GM21825 (cell line): Measurements from ENCODE around the gene CHKA.

Source experiments
- ATAC-seq: cut with Tn5 transposase; IDR thresholded peaks from one replicate; pipeline ENCODE4 v1.9.1; 2021; ENCODE audit warnings: mild to moderate bottlenecking, moderate library complexity; ENCODE audit not compliant: unreplicated experiment

CHKA gene

GRCh38 chr11:68036141-68036716, 85.0 kb downstream of the CHKA start:
- no peak for ATAC-seq

- ATAC-seq, result no peak
These were observed 85.8 kb downstream of the CHKA start for GRCh38 chr11:68035266-68035876.

- no peak for ATAC-seq
These were observed 87.5 kb downstream of the CHKA start for GRCh38 chr11:68033708-68034045.

GRCh38 chr11:68032997-68033707, 88.0 kb downstream of the CHKA start:
- no peak for ATAC-seq

GRCh38 chr11:68032003-68032402, 89.2 kb downstream of the CHKA start:
- no peak for ATAC-seq

- no peak for ATAC-seq
These were observed 90.1 kb downstream of the CHKA start for GRCh38 chr11:68031144-68031464.

- peak; percentile 84 for ATAC-seq
These were observed 90.7 kb downstream of the CHKA start, which contains the start of gene NDUFS8 for GRCh38 chr11:68030318-68031143. NDUFS8 (plus strand) TSS chr11:68030681; CDS start chr11:68032152, 1,471 bp downstream.

- ATAC-seq, result no peak
These were observed 92.2 kb downstream of the CHKA start for GRCh38 chr11:68028802-68029545.

- no peak for ATAC-seq
These were observed 93.5 kb downstream of the CHKA start for GRCh38 chr11:68027667-68028066.

- no peak for ATAC-seq
These were observed 94.6 kb downstream of the CHKA start for GRCh38 chr11:68026391-68027105.

GRCh38 chr11:68025047-68025446, 96.1 kb downstream of the CHKA start:
- ATAC-seq, result no peak

- ATAC-seq, result no peak
These were observed 96.7 kb downstream of the CHKA start for GRCh38 chr11:68024508-68024907.

- no peak for ATAC-seq
These were observed 98.7 kb downstream of the CHKA start for GRCh38 chr11:68022531-68022930.

- no peak for ATAC-seq
These were observed 99.9 kb downstream of the CHKA start for GRCh38 chr11:68021167-68021787.

- no peak for ATAC-seq
These were observed 100.6 kb downstream of the CHKA start for GRCh38 chr11:68020575-68020974.

- no peak for ATAC-seq
These were observed 101.7 kb downstream of the CHKA start for GRCh38 chr11:68019486-68019885.

- ATAC-seq, result no peak
These were observed 102.4 kb downstream of the CHKA start for GRCh38 chr11:68018730-68019190.

GRCh38 chr11:68017980-68018729, 103.0 kb downstream of the CHKA start:
- no peak for ATAC-seq
